ENCODE results near the gene PRMT5.

Gene PRMT5

GRCh38 chr14:22896356-22896755 is 32.8 kb downstream of the PRMT5 start:
- whole genome bisulfite sequencing = 91% methylated on average over 5 of the region's 5 CpGs
- H3K27ac ChIP-seq (ENCODE audit: low read depth, low read length) = no peak overlapping the region
- no peaks in the 10 kb centered on the region for H3K9me3 ChIP-seq (ENCODE audit: insufficient read depth, low read depth, low read length)
- peaks cover 11% of the 10 kb centered on the region for H3K36me3 ChIP-seq (ENCODE audit: insufficient read depth, low read length)
- H3K4me3 ChIP-seq (ENCODE audit: low read length) = no peak overlapping the region
- H3K4me1 ChIP-seq (ENCODE audit: insufficient read depth, low read length) = peaks cover 12% of the 10 kb centered on the region; the same call in 1 of the 2 replicates
- no peak overlapping the region for H3K9ac ChIP-seq (ENCODE audit: low read depth, low read length)
- peaks cover 49% of the 10 kb centered on the region for H3K27me3 ChIP-seq (ENCODE audit: insufficient read depth, low read length)

DNA sequence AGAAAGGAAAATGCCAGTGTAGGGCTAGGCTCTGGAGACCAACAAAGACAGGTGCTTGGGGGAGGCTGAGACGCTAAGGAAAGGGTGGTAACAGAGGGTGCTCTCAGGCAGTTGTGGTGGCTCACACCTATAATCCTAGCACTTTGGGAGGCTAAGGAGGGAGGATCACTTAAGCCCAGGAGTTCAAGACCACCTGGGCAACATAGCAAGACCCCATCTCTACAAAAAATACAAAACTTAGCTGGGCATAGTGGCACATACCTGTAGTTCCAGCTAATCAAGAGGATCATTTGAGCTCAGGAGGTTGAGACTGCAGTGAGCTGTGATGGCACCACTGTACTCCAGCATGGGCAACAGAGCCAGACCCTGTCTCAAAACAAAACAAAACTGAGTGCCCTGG is 33.8 kb downstream of the PRMT5 start:
- Histone ChIP-seq H3K27me3 (ENCODE audit: insufficient read depth, low read length) (peaks cover 49% of the 10 kb centered on the region), H3K36me3 (ENCODE audit: insufficient read depth, low read length) (peaks cover 1% of the 10 kb centered on the region; the same call in 1 of the 2 replicates), H3K9me3 (ENCODE audit: insufficient read depth, low read depth, low read length) (no peaks in the 10 kb centered on the region), H3K4me1 (ENCODE audit: insufficient read depth, low read length) (peaks cover 12% of the 10 kb centered on the region; the same call in 1 of the 2 replicates), H3K4me3 (ENCODE audit: low read length) (no peak overlapping the region), H3K27ac (ENCODE audit: low read depth, low read length) (no peak overlapping the region), H3K9ac (ENCODE audit: low read depth, low read length) (no peak overlapping the region)
- 95% methylated on average over 1 of the region's 1 CpG for WGBS

GRCh38 chr14:22893706-22894105 is 35.5 kb downstream of the PRMT5 start:
- 78% methylated on average over 3 of the region's 4 CpGs for WGBS
- H3K9ac ChIP-seq (ENCODE audit: low read depth, low read length) = no peak overlapping the region
- H3K4me1 ChIP-seq (ENCODE audit: insufficient read depth, low read length) = peaks cover under 1% of the 10 kb centered on the region; the same call in 1 of the 2 replicates
- no peak overlapping the region for H3K27ac ChIP-seq (ENCODE audit: low read depth, low read length)
- peaks cover 44% of the 10 kb centered on the region for H3K27me3 ChIP-seq (ENCODE audit: insufficient read depth, low read length)
- H3K9me3 ChIP-seq (ENCODE audit: insufficient read depth, low read depth, low read length) = no peaks in the 10 kb centered on the region
- no peak overlapping the region for H3K4me3 ChIP-seq (ENCODE audit: low read length)
- H3K36me3 ChIP-seq (ENCODE audit: insufficient read depth, low read length) = no peaks in the 10 kb centered on the region

DNA sequence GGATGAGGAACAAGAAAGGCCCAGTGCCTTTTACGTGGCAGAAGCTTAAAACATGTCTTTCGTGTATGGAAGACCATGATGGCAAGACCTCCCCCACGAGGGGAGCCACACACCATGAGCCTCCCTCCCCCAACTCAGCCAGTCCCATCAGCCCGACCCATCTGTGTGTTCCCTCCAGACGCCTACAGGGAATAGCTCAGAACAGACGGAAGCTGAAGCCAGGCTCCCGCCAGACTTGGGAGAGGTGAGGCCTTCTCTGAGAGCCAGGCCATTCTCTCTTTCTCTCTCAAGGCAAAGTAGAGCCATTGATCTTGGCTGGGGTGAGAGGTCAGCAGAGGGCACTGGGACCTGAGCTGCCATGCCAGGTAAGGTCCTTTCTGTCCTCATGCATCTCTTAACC is 36.7 kb downstream of the PRMT5 start:
- Histone ChIP-seq H3K27me3 (ENCODE audit: insufficient read depth, low read length) (peaks cover 32% of the 10 kb centered on the region), H3K9ac (ENCODE audit: low read depth, low read length) (no peak overlapping the region), H3K27ac (ENCODE audit: low read depth, low read length) (no peak overlapping the region), H3K9me3 (ENCODE audit: insufficient read depth, low read depth, low read length) (no peaks in the 10 kb centered on the region), H3K4me1 (ENCODE audit: insufficient read depth, low read length) (peaks cover 5% of the 10 kb centered on the region; the same call in 1 of the 2 replicates), H3K4me3 (ENCODE audit: low read length) (no peak overlapping the region), H3K36me3 (ENCODE audit: insufficient read depth, low read length) (no peaks in the 10 kb centered on the region)
- WGBS = 85% methylated on average over 7 of the region's 7 CpGs

GRCh38 chr14:22890416-22890815 is 38.8 kb downstream of the PRMT5 start:
- H3K4me1 ChIP-seq (ENCODE audit: insufficient read depth, low read length) = peaks cover 5% of the 10 kb centered on the region; the same call in 1 of the 2 replicates
- no peaks in the 10 kb centered on the region for H3K36me3 ChIP-seq (ENCODE audit: insufficient read depth, low read length)
- no peak overlapping the region for H3K27ac ChIP-seq (ENCODE audit: low read depth, low read length)
- peaks cover 24% of the 10 kb centered on the region for H3K27me3 ChIP-seq (ENCODE audit: insufficient read depth, low read length)
- WGBS = 77% methylated on average over 1 of the region's 1 CpG
- no peak overlapping the region for H3K4me3 ChIP-seq (ENCODE audit: low read length)
- no peaks in the 10 kb centered on the region for H3K9me3 ChIP-seq (ENCODE audit: insufficient read depth, low read depth, low read length)
- no peak overlapping the region for H3K9ac ChIP-seq (ENCODE audit: low read depth, low read length)

GRCh38 chr14:22888662-22889061 is 40.5 kb downstream of the PRMT5 start:
- peaks cover 10% of the 10 kb centered on the region for H3K4me1 ChIP-seq (ENCODE audit: insufficient read depth, low read length)
- H3K27me3 ChIP-seq (ENCODE audit: insufficient read depth, low read length) = peaks cover 28% of the 10 kb centered on the region
- H3K9me3 ChIP-seq (ENCODE audit: insufficient read depth, low read depth, low read length) = no peaks in the 10 kb centered on the region
- no peak overlapping the region for H3K4me3 ChIP-seq (ENCODE audit: low read length)
- 78% methylated on average over 3 of the region's 4 CpGs for WGBS
- H3K9ac ChIP-seq (ENCODE audit: low read depth, low read length) = no peak overlapping the region
- no peak overlapping the region for H3K27ac ChIP-seq (ENCODE audit: low read depth, low read length)
- no peaks in the 10 kb centered on the region for H3K36me3 ChIP-seq (ENCODE audit: insufficient read depth, low read length)

DNA sequence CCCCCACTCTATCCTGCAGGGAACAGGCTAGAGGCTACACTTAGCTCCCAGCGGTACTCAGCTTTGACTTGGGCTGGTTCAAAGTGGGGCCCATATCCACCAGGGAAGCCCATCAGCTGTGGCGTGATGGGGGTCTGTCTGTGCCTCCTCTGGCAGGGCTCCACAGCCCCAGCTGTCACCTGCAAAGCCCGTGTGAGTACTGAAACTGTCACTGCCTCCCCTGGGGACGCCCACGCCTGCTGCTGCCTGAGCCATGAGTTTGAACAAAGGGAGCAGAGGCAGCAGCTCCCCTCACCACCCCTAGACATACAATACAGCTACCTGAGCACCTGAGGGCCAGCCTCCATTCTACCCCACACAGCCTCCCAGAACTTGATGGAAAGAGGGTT is 41.2 kb downstream of the PRMT5 start:
- H3K4me1 ChIP-seq (ENCODE audit: insufficient read depth, low read length) = peaks cover 15% of the 10 kb centered on the region
- no peak overlapping the region for H3K27ac ChIP-seq (ENCODE audit: low read depth, low read length)
- H3K4me3 ChIP-seq (ENCODE audit: low read length) = peak overlapping the region; percentile 83
- H3K9ac ChIP-seq (ENCODE audit: low read depth, low read length) = no peak overlapping the region
- H3K27me3 ChIP-seq (ENCODE audit: insufficient read depth, low read length) = peaks cover 22% of the 10 kb centered on the region
- H3K9me3 ChIP-seq (ENCODE audit: insufficient read depth, low read depth, low read length) = no peaks in the 10 kb centered on the region
- 81% methylated on average over 5 of the region's 5 CpGs for WGBS
- no peaks in the 10 kb centered on the region for H3K36me3 ChIP-seq (ENCODE audit: insufficient read depth, low read length)

GRCh38 chr14:22887260-22887989 is 41.8 kb downstream of the PRMT5 start:
- Histone ChIP-seq H3K9ac (ENCODE audit: low read depth, low read length) (peak overlapping the region; percentile 89), H3K4me1 (ENCODE audit: insufficient read depth, low read length) (peaks cover 20% of the 10 kb centered on the region), H3K27ac (ENCODE audit: low read depth, low read length) (peak overlapping the region; percentile 86), H3K9me3 (ENCODE audit: insufficient read depth, low read depth, low read length) (no peaks in the 10 kb centered on the region), H3K36me3 (ENCODE audit: insufficient read depth, low read length) (no peaks in the 10 kb centered on the region), H3K4me3 (ENCODE audit: low read length) (peak overlapping the region; percentile 83), H3K27me3 (ENCODE audit: insufficient read depth, low read length) (peaks cover 22% of the 10 kb centered on the region)
- WGBS = 15% methylated on average over 11 of the region's 11 CpGs

- Histone ChIP-seq H3K9me3 (ENCODE audit: insufficient read depth, low read depth, low read length) (no peaks in the 10 kb centered on the region), H3K27me3 (ENCODE audit: insufficient read depth, low read length) (peaks cover 25% of the 10 kb centered on the region), H3K36me3 (ENCODE audit: insufficient read depth, low read length) (no peaks in the 10 kb centered on the region), H3K4me3 (ENCODE audit: low read length) (peak overlapping the region; percentile 83), H3K27ac (ENCODE audit: low read depth, low read length) (peak overlapping the region; percentile 86), H3K9ac (ENCODE audit: low read depth, low read length) (peak overlapping the region; percentile 89), H3K4me1 (ENCODE audit: insufficient read depth, low read length) (peaks cover 25% of the 10 kb centered on the region)
- WGBS = 2% methylated on average over 77 of the region's 77 CpGs
Observed at GRCh38 chr14:22886500-22887259, 42.5 kb downstream of the PRMT5 start.

DNA sequence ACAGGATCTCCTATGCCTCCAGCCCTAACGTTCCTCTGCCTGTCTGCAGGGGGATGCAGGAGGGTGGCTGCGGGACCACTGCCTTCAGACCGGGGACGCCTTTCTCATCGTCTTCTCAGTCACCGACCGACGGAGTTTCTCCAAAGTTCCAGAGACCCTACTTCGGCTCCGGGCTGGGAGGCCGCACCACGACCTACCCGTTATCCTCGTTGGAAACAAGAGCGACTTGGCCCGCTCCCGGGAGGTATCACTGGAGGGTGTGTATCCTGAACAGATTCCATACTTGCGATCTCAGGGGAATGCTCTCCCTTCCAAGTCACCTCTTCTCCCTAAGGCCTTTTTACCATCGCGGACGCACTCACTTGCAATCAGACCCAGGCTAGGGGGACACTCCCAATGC is 43.2 kb downstream of the PRMT5 start:
- Histone ChIP-seq H3K4me3 (ENCODE audit: low read length) (peak overlapping the region; percentile 83), H3K9ac (ENCODE audit: low read depth, low read length) (no peak overlapping the region; the same call in 1 of the 2 replicates), H3K27me3 (ENCODE audit: insufficient read depth, low read length) (peaks cover 26% of the 10 kb centered on the region), H3K9me3 (ENCODE audit: insufficient read depth, low read depth, low read length) (no peaks in the 10 kb centered on the region), H3K36me3 (ENCODE audit: insufficient read depth, low read length) (no peaks in the 10 kb centered on the region), H3K27ac (ENCODE audit: low read depth, low read length) (no peak overlapping the region), H3K4me1 (ENCODE audit: insufficient read depth, low read length) (peaks cover 25% of the 10 kb centered on the region)
- 89% methylated on average over 21 of the region's 21 CpGs for WGBS

DNA sequence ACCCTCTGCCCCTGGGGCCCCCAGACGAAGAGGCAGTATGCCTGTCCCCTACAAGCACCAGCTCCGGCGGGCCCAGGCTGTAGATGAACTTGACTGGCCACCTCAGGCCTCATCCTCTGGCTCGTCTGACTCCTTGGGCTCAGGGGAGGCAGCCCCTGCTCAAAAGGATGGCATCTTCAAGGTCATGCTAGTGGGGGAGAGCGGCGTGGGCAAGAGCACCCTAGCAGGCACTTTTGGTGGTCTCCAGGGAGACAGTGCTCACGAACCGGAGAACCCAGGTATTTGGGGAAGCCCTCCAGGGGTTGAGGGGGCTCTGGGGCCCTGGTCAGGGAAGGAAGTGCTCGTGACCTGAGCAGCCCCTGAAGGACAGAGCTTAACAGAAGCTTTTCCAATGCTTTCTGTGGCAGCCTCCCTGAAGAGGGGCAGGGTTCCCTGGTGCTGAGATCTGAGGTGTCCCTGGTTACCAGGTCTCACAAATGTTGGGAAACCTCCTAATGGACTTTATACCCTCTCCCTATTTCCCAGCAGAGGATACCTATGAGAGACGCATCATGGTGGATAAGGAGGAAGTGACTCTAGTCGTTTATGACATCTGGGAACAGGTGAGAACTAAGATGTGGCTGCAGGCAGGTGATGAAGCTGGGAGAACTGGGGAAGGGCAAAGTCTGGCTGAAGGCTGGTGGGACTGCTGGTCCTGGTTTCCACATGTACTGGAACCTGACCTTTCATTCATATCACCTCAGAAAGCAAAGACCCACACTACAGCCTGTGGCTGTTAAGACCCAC is 44.2 kb downstream of the PRMT5 start:
- Histone ChIP-seq H3K9ac (ENCODE audit: low read depth, low read length) (no peak overlapping the region), H3K4me3 (ENCODE audit: low read length) (no peak overlapping the region), H3K27ac (ENCODE audit: low read depth, low read length) (no peak overlapping the region), H3K4me1 (ENCODE audit: insufficient read depth, low read length) (peaks cover 25% of the 10 kb centered on the region), H3K36me3 (ENCODE audit: insufficient read depth, low read length) (no peaks in the 10 kb centered on the region), H3K27me3 (ENCODE audit: insufficient read depth, low read length) (peaks cover 26% of the 10 kb centered on the region), H3K9me3 (ENCODE audit: insufficient read depth, low read depth, low read length) (no peaks in the 10 kb centered on the region)
- WGBS = 90% methylated on average over 11 of the region's 11 CpGs
